ENCODE data around the gene SLC29A3.

Gene SLC29A3

DNA sequence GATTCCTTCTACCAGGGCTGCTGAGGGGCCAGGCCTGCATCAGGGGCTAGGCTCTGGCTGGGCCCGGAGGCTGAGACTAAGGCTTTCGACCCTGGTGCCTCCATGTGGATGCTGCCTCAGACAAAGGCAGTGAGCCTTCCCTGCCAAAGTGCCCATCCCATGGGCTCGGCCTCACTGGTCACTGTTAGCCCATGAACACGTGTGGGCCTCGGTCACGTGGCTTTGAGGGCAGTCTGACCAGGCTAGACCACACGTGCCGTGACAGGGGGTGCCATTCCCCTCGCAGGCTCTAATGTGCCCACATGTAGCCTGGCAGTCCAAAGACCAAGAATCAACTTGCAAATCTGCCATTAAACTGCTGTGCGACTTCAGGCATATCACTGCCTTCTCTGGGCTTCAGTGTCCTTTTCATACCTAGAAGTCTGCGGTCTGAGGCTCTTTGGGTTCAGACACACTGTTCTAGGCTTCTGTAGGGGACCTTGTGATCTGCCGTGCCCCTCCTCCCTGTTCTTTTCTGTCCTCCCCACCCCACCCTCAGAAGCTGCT is 17.6 kb upstream of the SLC29A3 start:
- H4K91ac ChIP-seq (ENCODE audit: low read depth, low read length, poor library complexity), result no peak overlapping the region
- H3K4me2 ChIP-seq (ENCODE audit: insufficient read depth, low read length, poor library complexity, severe bottlenecking), result no peak overlapping the region
- no peaks in the 10 kb centered on the region for H3K9me3 ChIP-seq (replicated peaks in 1 of 2; ENCODE audit: control insufficient read depth in 2 of 2, insufficient read depth in 1 of 2, low read depth in 1 of 2, low read length in 2 of 2)
- no peak overlapping the region for H3K4me3 ChIP-seq (ENCODE audit: low read length in 2 of 2)
- no peak overlapping the region for H2BK5ac ChIP-seq (ENCODE audit: low read length)
- H3K18ac ChIP-seq (ENCODE audit: low read length), result peak overlapping the region; percentile 82
- H3K27me3 ChIP-seq (ENCODE audit: control insufficient read depth in 3 of 3, insufficient read depth in 3 of 3, low read depth in 1 of 3, low read length in 3 of 3), result peaks cover 0 to 26% (median 0%) of the 10 kb centered on the region in 3 experiments
- H3K23ac ChIP-seq (ENCODE audit: low read depth, low read length, poor library complexity), result no peak overlapping the region
- WGBS, 2 donors (ENCODE audit: extremely low coverage in 2 of 2, insufficient read length in 2 of 2, insufficient replicate concordance in 1 of 2), result no CpG with 5 or more reads among the region's 12 CpGs
- no peak overlapping the region for H2BK12ac ChIP-seq (ENCODE audit: low read length)
- H3K4me1 ChIP-seq (ENCODE audit: control insufficient read depth in 2 of 2, insufficient read depth in 1 of 2, low read depth in 1 of 2, low read length in 2 of 2), result no peaks in the 10 kb centered on the region
- H3K4ac ChIP-seq (ENCODE audit: low read length), result no peak overlapping the region
- H3K9ac ChIP-seq (ENCODE audit: low read depth, low read length, poor library complexity), result no peak overlapping the region
- DNase-seq (ENCODE audit: low spot score), result no peak
- no peaks in the 10 kb centered on the region for H3K79me1 ChIP-seq (ENCODE audit: low read depth, low read length)
- H3K14ac ChIP-seq (ENCODE audit: low read length), result no peak overlapping the region
- no peak overlapping the region for H4K8ac ChIP-seq (ENCODE audit: low read depth, low read length)
- H2AFZ ChIP-seq (ENCODE audit: low read length), result no peak overlapping the region
- H3K36me3 ChIP-seq (replicated peaks in 1 of 2; ENCODE audit: control insufficient read depth in 2 of 2, insufficient read depth in 2 of 2, low read length in 2 of 2), result no peaks in the 10 kb centered on the region
- no peak overlapping the region for H2BK120ac ChIP-seq (ENCODE audit: low read depth, low read length)
- H3K27ac ChIP-seq (replicated peaks; ENCODE audit: low read length), result no peak overlapping the region
- H2AK5ac ChIP-seq (ENCODE audit: low read depth, low read length), result peak overlapping the region; percentile 63
- H2BK15ac ChIP-seq (ENCODE audit: low read length), result peak overlapping the region; percentile 11

DNA sequence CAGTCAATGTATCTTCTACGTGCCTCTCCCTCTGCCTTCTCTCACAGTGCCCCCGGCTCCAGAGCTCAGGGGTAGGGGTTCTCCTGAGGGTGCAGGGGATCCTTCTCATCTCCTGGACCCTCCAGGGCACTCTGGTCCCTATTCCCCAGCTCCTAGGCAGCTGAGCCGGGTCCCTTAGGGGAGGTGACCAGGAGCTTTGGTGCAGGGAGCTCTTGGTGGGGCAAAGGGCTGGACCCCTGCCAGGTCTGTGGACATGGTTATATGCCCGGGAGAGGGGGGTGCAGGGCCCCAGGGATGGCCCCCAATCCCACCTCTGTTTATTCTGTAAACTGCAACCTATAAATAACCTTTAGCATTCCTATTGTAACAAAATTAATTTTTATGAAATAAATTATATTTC is 16.6 kb upstream of the SLC29A3 start:
- H2BK15ac ChIP-seq (ENCODE audit: low read length), result no peak overlapping the region
- H4K91ac ChIP-seq (ENCODE audit: low read depth, low read length, poor library complexity), result no peak overlapping the region
- no peaks in the 10 kb centered on the region for H3K36me3 ChIP-seq (replicated peaks in 1 of 2; ENCODE audit: control insufficient read depth in 2 of 2, insufficient read depth in 2 of 2, low read length in 2 of 2)
- peaks cover 0 to 23% (median 0%) of the 10 kb centered on the region in 3 experiments for H3K27me3 ChIP-seq (ENCODE audit: control insufficient read depth in 3 of 3, insufficient read depth in 3 of 3, low read depth in 1 of 3, low read length in 3 of 3)
- no peak overlapping the region for H3K23ac ChIP-seq (ENCODE audit: low read depth, low read length, poor library complexity)
- no peak overlapping the region for H2AK5ac ChIP-seq (ENCODE audit: low read depth, low read length)
- no peak overlapping the region for H3K9ac ChIP-seq (ENCODE audit: low read depth, low read length, poor library complexity)
- no peak overlapping the region for H4K8ac ChIP-seq (ENCODE audit: low read depth, low read length)
- WGBS, 2 donors (ENCODE audit: extremely low coverage in 2 of 2, insufficient read length in 2 of 2, insufficient replicate concordance in 1 of 2), result no CpG with 5 or more reads among the region's 4 CpGs
- H3K14ac ChIP-seq (ENCODE audit: low read length), result no peak overlapping the region
- no peaks in the 10 kb centered on the region for H3K79me1 ChIP-seq (ENCODE audit: low read depth, low read length)
- H3K4ac ChIP-seq (ENCODE audit: low read length), result no peak overlapping the region
- H3K9me3 ChIP-seq (replicated peaks in 1 of 2; ENCODE audit: control insufficient read depth in 2 of 2, insufficient read depth in 1 of 2, low read depth in 1 of 2, low read length in 2 of 2), result no peaks in the 10 kb centered on the region
- H3K4me1 ChIP-seq (ENCODE audit: control insufficient read depth in 2 of 2, insufficient read depth in 1 of 2, low read depth in 1 of 2, low read length in 2 of 2), result no peaks in the 10 kb centered on the region
- H2AFZ ChIP-seq (ENCODE audit: low read length), result no peak overlapping the region
- H3K18ac ChIP-seq (ENCODE audit: low read length), result no peak overlapping the region
- H2BK12ac ChIP-seq (ENCODE audit: low read length), result no peak overlapping the region
- no peak overlapping the region for H2BK120ac ChIP-seq (ENCODE audit: low read depth, low read length)
- H3K27ac ChIP-seq (replicated peaks; ENCODE audit: low read length), result no peak overlapping the region
- DNase-seq (ENCODE audit: low spot score), result no peak
- no peak overlapping the region for H3K4me3 ChIP-seq (ENCODE audit: low read length in 2 of 2)
- no peak overlapping the region for H3K4me2 ChIP-seq (ENCODE audit: insufficient read depth, low read length, poor library complexity, severe bottlenecking)
- H2BK5ac ChIP-seq (ENCODE audit: low read length), result no peak overlapping the region

DNA sequence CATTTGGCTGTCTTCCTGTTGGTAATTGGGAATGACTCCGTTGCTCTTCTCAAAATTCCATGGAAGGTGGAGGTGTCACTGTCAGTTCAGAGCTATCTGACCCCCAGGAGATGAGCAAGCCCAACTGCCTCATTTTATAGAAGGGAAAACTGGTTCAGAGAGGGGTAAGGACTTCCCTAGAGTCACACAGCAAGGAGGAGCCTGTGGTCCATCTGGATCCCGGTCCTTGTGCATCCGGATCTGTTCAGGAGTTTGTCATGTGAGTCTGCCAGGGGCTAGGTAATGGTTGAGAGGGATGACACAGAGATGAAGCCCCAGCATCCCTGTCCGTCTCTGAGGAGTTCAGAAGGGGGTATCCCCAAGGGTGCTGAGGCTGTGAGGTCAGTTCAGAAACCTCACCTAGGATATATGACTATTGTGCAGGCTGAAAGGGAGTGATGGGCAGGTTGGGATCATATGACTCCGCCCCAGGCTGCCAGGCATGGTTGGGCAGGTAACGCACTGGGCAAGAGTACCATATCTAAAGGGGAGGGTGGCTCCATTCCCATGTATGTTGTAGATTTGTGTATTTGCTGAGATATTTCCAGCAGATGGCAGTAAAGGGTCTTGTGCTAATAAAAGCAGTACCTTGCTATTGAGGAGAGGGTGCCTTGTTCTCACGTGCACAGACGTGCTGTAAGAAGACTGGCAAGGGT is 16.0 kb upstream of the SLC29A3 start:
- Histone ChIP-seq H3K27me3 (ENCODE audit: control insufficient read depth in 3 of 3, insufficient read depth in 3 of 3, low read depth in 1 of 3, low read length in 3 of 3) (peaks cover 0 to 24% (median 0%) of the 10 kb centered on the region in 3 experiments), H2BK120ac (ENCODE audit: low read depth, low read length) (no peak overlapping the region), H3K14ac (ENCODE audit: low read length) (no peak overlapping the region), H3K4me1 (ENCODE audit: control insufficient read depth in 2 of 2, insufficient read depth in 1 of 2, low read depth in 1 of 2, low read length in 2 of 2) (no peaks in the 10 kb centered on the region), H3K36me3 (replicated peaks in 1 of 2; ENCODE audit: control insufficient read depth in 2 of 2, insufficient read depth in 2 of 2, low read length in 2 of 2) (no peaks in the 10 kb centered on the region), H3K4me2 (ENCODE audit: insufficient read depth, low read length, poor library complexity, severe bottlenecking) (no peak overlapping the region), H2BK12ac (ENCODE audit: low read length) (no peak overlapping the region), H3K4me3 (ENCODE audit: low read length in 2 of 2) (no peak overlapping the region), H3K9me3 (replicated peaks in 1 of 2; ENCODE audit: control insufficient read depth in 2 of 2, insufficient read depth in 1 of 2, low read depth in 1 of 2, low read length in 2 of 2) (no peaks in the 10 kb centered on the region), H2BK5ac (ENCODE audit: low read length) (no peak overlapping the region), H2BK15ac (ENCODE audit: low read length) (no peak overlapping the region), H3K27ac (replicated peaks; ENCODE audit: low read length) (no peak overlapping the region), H3K4ac (ENCODE audit: low read length) (no peak overlapping the region), H4K8ac (ENCODE audit: low read depth, low read length) (no peak overlapping the region), H3K79me1 (ENCODE audit: low read depth, low read length) (no peaks in the 10 kb centered on the region), H3K18ac (ENCODE audit: low read length) (no peak overlapping the region), H4K91ac (ENCODE audit: low read depth, low read length, poor library complexity) (no peak overlapping the region), H3K9ac (ENCODE audit: low read depth, low read length, poor library complexity) (no peak overlapping the region), H3K23ac (ENCODE audit: low read depth, low read length, poor library complexity) (no peak overlapping the region), H2AFZ (ENCODE audit: low read length) (no peak overlapping the region), H2AK5ac (ENCODE audit: low read depth, low read length) (no peak overlapping the region)
- peak; percentile 32 for DNase-seq (ENCODE audit: low spot score)
- no CpG with 5 or more reads among the region's 8 CpGs for WGBS, 2 donors (ENCODE audit: extremely low coverage in 2 of 2, insufficient read length in 2 of 2, insufficient replicate concordance in 1 of 2)

GRCh38 chr10:71303569-71303907 is 15.5 kb upstream of the SLC29A3 start:
- H3K18ac ChIP-seq (ENCODE audit: low read length), result no peak overlapping the region

More at GRCh38 chr10:71303569-71303907, 15.5 kb upstream of the SLC29A3 start:
- H3K9me3 ChIP-seq (replicated peaks in 1 of 2; ENCODE audit: control insufficient read depth in 2 of 2, insufficient read depth in 1 of 2, low read depth in 1 of 2, low read length in 2 of 2), result no peaks in the 10 kb centered on the region
- no peak overlapping the region for H2BK120ac ChIP-seq (ENCODE audit: low read depth, low read length)
- H3K27ac ChIP-seq (replicated peaks; ENCODE audit: low read length), result no peak overlapping the region
- no peak overlapping the region for H4K8ac ChIP-seq (ENCODE audit: low read depth, low read length)
- H3K23ac ChIP-seq (ENCODE audit: low read depth, low read length, poor library complexity), result no peak overlapping the region
- no peak overlapping the region for H3K4ac ChIP-seq (ENCODE audit: low read length)
- H2BK12ac ChIP-seq (ENCODE audit: low read length), result no peak overlapping the region
- H3K4me2 ChIP-seq (ENCODE audit: insufficient read depth, low read length, poor library complexity, severe bottlenecking), result no peak overlapping the region
- no peaks in the 10 kb centered on the region for H3K79me1 ChIP-seq (ENCODE audit: low read depth, low read length)
- peaks cover 0 to 24% (median 0%) of the 10 kb centered on the region in 3 experiments for H3K27me3 ChIP-seq (ENCODE audit: control insufficient read depth in 3 of 3, insufficient read depth in 3 of 3, low read depth in 1 of 3, low read length in 3 of 3)
- no peak overlapping the region for H3K14ac ChIP-seq (ENCODE audit: low read length)
- peak overlapping the region; percentile 36 for H2AK5ac ChIP-seq (ENCODE audit: low read depth, low read length)
- no peaks in the 10 kb centered on the region for H3K36me3 ChIP-seq (replicated peaks in 1 of 2; ENCODE audit: control insufficient read depth in 2 of 2, insufficient read depth in 2 of 2, low read length in 2 of 2)
- no peak overlapping the region for H2AFZ ChIP-seq (ENCODE audit: low read length)
- no peaks in the 10 kb centered on the region for H3K4me1 ChIP-seq (ENCODE audit: control insufficient read depth in 2 of 2, insufficient read depth in 1 of 2, low read depth in 1 of 2, low read length in 2 of 2)
- DNase-seq (ENCODE audit: low spot score), result no peak
- no CpG with 5 or more reads among the region's 1 CpG for WGBS, 2 donors (ENCODE audit: extremely low coverage in 2 of 2, insufficient read length in 2 of 2, insufficient replicate concordance in 1 of 2)
- no peak overlapping the region for H2BK5ac ChIP-seq (ENCODE audit: low read length)
- H4K91ac ChIP-seq (ENCODE audit: low read depth, low read length, poor library complexity), result no peak overlapping the region
- no peak overlapping the region for H3K4me3 ChIP-seq (ENCODE audit: low read length in 2 of 2)
- no peak overlapping the region for H3K9ac ChIP-seq (ENCODE audit: low read depth, low read length, poor library complexity)
- no peak overlapping the region for H2BK15ac ChIP-seq (ENCODE audit: low read length)
